Transverse colon (tissue), 4 donors: ENCODE results near the gene ENDOG. TPM values are rescaled to one million over a fixed set of nuclear protein-coding genes. Genes with fewer than 3 reads are reported as not detected.

Experiments used
- DNase-seq: peaks from one replicate; pipeline ENCODE4 v3.0.0-alpha.2; 2019
- H3K27ac ChIP-seq, 4 donors: fragments of 200-600 bp; sonication (generic); 2 replicates each; pipeline ENCODE4 v1.5.1; 2016 to 2018; ENCODE audit warnings: inconsistent platforms in 4 of 4
- H3K27me3 ChIP-seq: fragments of 200-600 bp; sonication (generic); 2 replicates; pipeline ENCODE4 v1.5.1; 2017; ENCODE audit warnings: inconsistent platforms
- H3K36me3 ChIP-seq, 4 donors: fragments of 200-600 bp; sonication (generic); 2 replicates each; pipeline ENCODE4 v1.5.1; 2017 to 2019; ENCODE audit warnings: inconsistent platforms in 4 of 4
- H3K4me1 ChIP-seq, 4 donors: fragments of 200-600 bp; sonication (generic); 2 replicates each; pipeline ENCODE4 v1.5.1; 2017 to 2020; ENCODE audit warnings: inconsistent platforms in 4 of 4
- H3K4me3 ChIP-seq, 4 donors: fragments of 200-600 bp; sonication (generic); 1 replicate in 1 of 4; 2 replicates in 3 of 4; pipeline versions ENCODE4 v1.5.1 to v1.6.1; 2017 to 2019; ENCODE audit warnings: inconsistent platforms in 4 of 4
- H3K9me3 ChIP-seq, 2 donors: fragments of 200-600 bp; sonication (generic); 2 replicates each; pipeline ENCODE4 v1.5.1; 2017 to 2019; ENCODE audit warnings: inconsistent platforms in 2 of 2
- EP300 ChIP-seq: sonication (generic); formaldehyde crosslinking; IDR thresholded peaks from one replicate; pipeline ENCODE4 v1.6.1; 2017; ENCODE audit warnings: antibody characterized with exemption, low read depth
- POLR2A ChIP-seq: fragments of 450-650 bp; IDR thresholded peaks from one replicate; pipeline ENCODE4 v1.6.1; 2016; ENCODE audit warnings: antibody characterized with exemption, mild to moderate bottlenecking, moderate library complexity
- POLR2AphosphoS5 ChIP-seq, 3 donors: sonication (generic); formaldehyde crosslinking; IDR thresholded peaks; one replicate each; pipeline ENCODE4 v1.6.1; 2016; ENCODE audit warnings: antibody characterized with exemption in 3 of 3
- WGBS, 2 donors: methylation state at CpG; one replicate each; pipeline ENCODE4 v1.1.5; 2018; ENCODE audit warnings: low coverage in 1 of 2; 5-methylcytosine and 5-hydroxymethylcytosine counted together
- in situ Hi-C, 4 donors: fragments of 200-750 bp; cut with MboI; loops; one replicate each; pipeline versions ENCODE4 v1.15.0 to v1.15.1; 2017; ENCODE audit warnings: low sequenced_read_pairs in 3 of 4, low pct_ligation_motif_present in 1 of 4, low pct_unique_long_range_greater_than_20kb in 1 of 4
- intact Hi-C: fragments of 100-400 bp; cut with DNase I; formaldehyde crosslinking; loops from one replicate; pipeline ENCODE4 v1.15.1; 2023; ENCODE audit warnings: low total_unique reads
- total RNA-seq, 4 donors: library from RNA; depleted of rRNA; stranded (reverse); fragments of >200 nt; gene quantifications; one replicate each; pipeline ENCODE4 v1.1.0, GENCODE V29; 2016
- TF ChIP-seq, protein P1 (sequence below), 5 experiments: fragments of 200-600 bp in 3 of 5; fragments of 450-650 bp in 2 of 5; sonication (generic) in 3 of 5; IDR thresholded peaks; 1 replicate in 2 of 5; 2 replicates in 3 of 5; pipeline ENCODE4 v1.5.1; 2016 to 2017; ENCODE audit warnings: antibody characterized with exemption in 5 of 5, inconsistent platforms in 3 of 5, mild to moderate bottlenecking in 2 of 5, moderate library complexity in 1 of 5

Gene ENDOG
- total RNA-seq, 4 donors from 2014 or later, result 29.7 to 83.0 (median 52.8) TPM

DNA sequence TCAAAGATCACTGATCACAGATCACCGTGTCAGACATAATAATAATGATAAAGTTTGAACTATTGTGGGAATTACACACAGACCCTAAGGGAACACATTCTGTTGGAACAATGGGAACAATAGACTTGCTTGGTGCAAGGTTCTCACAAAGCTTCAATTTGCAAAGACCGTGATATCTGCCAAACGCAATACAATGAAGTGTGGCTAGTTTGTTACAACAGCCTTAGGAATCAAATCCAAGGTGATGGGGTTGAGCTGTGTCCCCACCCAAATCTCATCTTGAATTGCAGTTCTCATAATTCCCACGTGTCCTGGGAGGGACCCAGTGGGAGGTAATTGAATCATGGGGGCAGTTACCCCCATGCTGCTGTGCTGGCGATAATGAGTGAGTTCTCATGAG lies 42.6 kb downstream of the ENDOG start:
- no peaks in the 10 kb centered on the region for H3K27me3 ChIP-seq
- no peak for DNase-seq
- intact Hi-C loops (no loop called here), in situ Hi-C loops (loop anchor here (5.0 to 10.0 kb wide), 3 partner anchors 61 to 66 kb away; partner anchors contain the start of gene PHYHD1 (in 3 of the 4))
- H3K4me1 ChIP-seq, result peaks cover 0 to 7% (median 2%) of the 10 kb centered on the region in 4 donors
- no peak overlapping the region for H3K27ac ChIP-seq
- no peak overlapping the region for H3K4me3 ChIP-seq
- no peaks in the 10 kb centered on the region for H3K36me3 ChIP-seq
- TF ChIP-seq, protein P1, sequence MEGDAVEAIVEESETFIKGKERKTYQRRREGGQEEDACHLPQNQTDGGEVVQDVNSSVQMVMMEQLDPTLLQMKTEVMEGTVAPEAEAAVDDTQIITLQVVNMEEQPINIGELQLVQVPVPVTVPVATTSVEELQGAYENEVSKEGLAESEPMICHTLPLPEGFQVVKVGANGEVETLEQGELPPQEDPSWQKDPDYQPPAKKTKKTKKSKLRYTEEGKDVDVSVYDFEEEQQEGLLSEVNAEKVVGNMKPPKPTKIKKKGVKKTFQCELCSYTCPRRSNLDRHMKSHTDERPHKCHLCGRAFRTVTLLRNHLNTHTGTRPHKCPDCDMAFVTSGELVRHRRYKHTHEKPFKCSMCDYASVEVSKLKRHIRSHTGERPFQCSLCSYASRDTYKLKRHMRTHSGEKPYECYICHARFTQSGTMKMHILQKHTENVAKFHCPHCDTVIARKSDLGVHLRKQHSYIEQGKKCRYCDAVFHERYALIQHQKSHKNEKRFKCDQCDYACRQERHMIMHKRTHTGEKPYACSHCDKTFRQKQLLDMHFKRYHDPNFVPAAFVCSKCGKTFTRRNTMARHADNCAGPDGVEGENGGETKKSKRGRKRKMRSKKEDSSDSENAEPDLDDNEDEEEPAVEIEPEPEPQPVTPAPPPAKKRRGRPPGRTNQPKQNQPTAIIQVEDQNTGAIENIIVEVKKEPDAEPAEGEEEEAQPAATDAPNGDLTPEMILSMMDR (IDR thresholded peaks at IDR 0.05), result no peak
- TF ChIP-seq POLR2A, result no peak
- H3K9me3 ChIP-seq, result no peaks in the 10 kb centered on the region
- WGBS, 2 donors, result 82 to 100% methylated on average over 2 to 5 of the region's 5 CpGs

DNA sequence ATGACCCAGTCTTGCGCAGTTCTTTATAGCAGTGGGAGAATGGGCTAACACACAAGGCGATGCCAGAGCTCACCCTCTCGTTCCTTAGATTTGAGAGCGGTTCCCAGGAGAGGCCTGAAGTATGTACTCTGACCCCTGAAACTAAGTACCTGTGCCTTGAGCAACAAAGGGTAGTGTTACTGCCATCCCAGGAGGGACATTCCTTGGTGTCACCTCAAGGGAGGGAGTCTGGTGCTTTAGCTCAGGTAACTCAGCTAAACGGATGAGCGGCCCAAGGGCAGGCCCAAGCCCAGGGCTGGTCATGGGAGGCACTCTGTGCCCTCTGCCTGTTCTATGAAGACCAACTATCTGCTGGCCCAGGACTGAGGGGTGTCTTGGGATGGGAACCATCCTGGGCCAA lies 43.2 kb downstream of the ENDOG start:
- H3K27me3 ChIP-seq, result no peaks in the 10 kb centered on the region
- WGBS, 2 donors, result 79 to 100% methylated on average over 1 to 6 of the region's 6 CpGs
- no peak for DNase-seq
- TF ChIP-seq POLR2A (no peak), EP300 (no peak), POLR2AphosphoS5 (IDR thresholded peaks at IDR 0.05) (no peak)
- TF ChIP-seq, protein P1 (IDR thresholded peaks at IDR 0.05), result no peak
- H3K36me3 ChIP-seq, result no peaks in the 10 kb centered on the region
- H3K27ac ChIP-seq, result no peak overlapping the region
- H3K9me3 ChIP-seq, result no peaks in the 10 kb centered on the region
- peaks cover 0 to 7% (median 2%) of the 10 kb centered on the region in 4 donors for H3K4me1 ChIP-seq
- H3K4me3 ChIP-seq, result no peak overlapping the region
- in situ Hi-C loops, result loop anchor here (5.0 to 10.0 kb wide), 3 partner anchors 61 to 66 kb away; partner anchors contain the start of gene PHYHD1 (in 3 of the 4)
- intact Hi-C loops, result no loop called here

- in situ Hi-C loops (loop anchor here (5.0 to 10.0 kb wide), 3 partner anchors 60 to 65 kb away; partner anchors contain the start of gene PHYHD1 (in 3 of the 4)), intact Hi-C loops (no loop called here)
- 59% methylated on average over 6 of the region's 6 CpGs; no CpG with 5 or more reads in 1 of the 2 donors for WGBS, 2 donors
- Histone ChIP-seq H3K27ac (no peak overlapping the region), H3K36me3 (no peaks in the 10 kb centered on the region), H3K4me3 (no peak overlapping the region), H3K9me3 (no peaks in the 10 kb centered on the region), H3K4me1 (peaks cover 0 to 7% (median 2%) of the 10 kb centered on the region in 4 donors), H3K27me3 (no peaks in the 10 kb centered on the region)
- TF ChIP-seq EP300 (no peak), POLR2A (no peak), POLR2AphosphoS5 (IDR thresholded peaks at IDR 0.05) (no peak)
- TF ChIP-seq, protein P1 (IDR thresholded peaks at IDR 0.05), result no peak
- DNase-seq, result peak; percentile 33
Observed at GRCh38 chr9:128862401-128862851, 44.1 kb downstream of the ENDOG start.

GRCh38 chr9:128863647-128864046 lies 45.3 kb downstream of the ENDOG start:
- intact Hi-C loops (loop anchor here (1.0 kb wide), 1 partner anchor 65 kb away; no protein-coding TSS in a partner anchor), in situ Hi-C loops (loop anchor here (5.0 to 10.0 kb wide), 3 partner anchors 59 to 64 kb away; partner anchors contain the start of gene PHYHD1 (in 3 of the 4))
- peaks cover 0 to 7% (median 2%) of the 10 kb centered on the region in 4 donors for H3K4me1 ChIP-seq
- no peaks in the 10 kb centered on the region for H3K9me3 ChIP-seq
- no peak overlapping the region for H3K4me3 ChIP-seq
- no peaks in the 10 kb centered on the region for H3K36me3 ChIP-seq
- TF ChIP-seq POLR2A, result no peak
- no peak for TF ChIP-seq EP300
- no peak for TF ChIP-seq POLR2AphosphoS5 (IDR thresholded peaks at IDR 0.05)
- TF ChIP-seq, protein P1 (IDR thresholded peaks at IDR 0.05), result peak; percentile 93 to 98 (median 97)
- 37% methylated on average over 6 of the region's 10 CpGs; no CpG with 5 or more reads in 1 of the 2 donors for WGBS, 2 donors
- no peak overlapping the region for H3K27ac ChIP-seq
- no peaks in the 10 kb centered on the region for H3K27me3 ChIP-seq
- peak; percentile 80 for DNase-seq
